HEK293T (cell line): ENCODE data around the gene CNST.

Experiments
- CTCF ChIA-PET: fragments of 350-600 bp; formaldehyde crosslinking; extraction: SDS; loops from one replicate; lab custom pipeline; 2021; ENCODE audit warnings: antibody characterized with exemption, inconsistent platforms; lab: Yijun Ruan, JAX
- POLR2A ChIA-PET: fragments of 350-600 bp; formaldehyde crosslinking; extraction: SDS; loops from one replicate; lab custom pipeline; 2020; ENCODE audit warnings: antibody characterized with exemption, inconsistent platforms; lab: Yijun Ruan, JAX
- DNase-seq: peaks from one replicate; pipeline ENCODE4 v3.0.0; 2012; ENCODE audit warnings: mixed read lengths; ENCODE audit errors: extremely low spot score
- ARNT ChIP-seq: fragments of 450-650 bp; IDR thresholded peaks from 2 replicates; pipeline ENCODE4 v1.6.1; 2017; ENCODE audit warnings: mild to moderate bottlenecking
- BHLHE40 ChIP-seq: fragments of 450-650 bp; IDR thresholded peaks from 2 replicates; pipeline ENCODE4 v1.6.1; 2016; ENCODE audit warnings: mild to moderate bottlenecking, moderate library complexity, borderline replicate concordance
- CTBP1 ChIP-seq: fragments of 450-650 bp; IDR thresholded peaks from 2 replicates; pipeline ENCODE4 v1.6.1; 2016; ENCODE audit warnings: borderline replicate concordance
- ELF4 ChIP-seq: fragments of 450-650 bp; IDR thresholded peaks from 2 replicates; pipeline ENCODE4 v1.6.1; 2017; ENCODE audit warnings: antibody characterized with exemption
- FOXA1 ChIP-seq: fragments of 450-650 bp; IDR thresholded peaks from 2 replicates; pipeline ENCODE4 v1.6.1; 2016; ENCODE audit warnings: mild to moderate bottlenecking
- FOXK2 ChIP-seq: fragments of 450-650 bp; IDR thresholded peaks from 2 replicates; pipeline ENCODE4 v1.6.1; 2016; ENCODE audit warnings: mild to moderate bottlenecking
- FOXM1 ChIP-seq: fragments of 450-650 bp; IDR thresholded peaks from 2 replicates; pipeline ENCODE4 v1.6.1; 2017; ENCODE audit warnings: mild to moderate bottlenecking, borderline replicate concordance
- HDGF ChIP-seq: fragments of 450-650 bp; IDR thresholded peaks from 2 replicates; pipeline ENCODE4 v1.6.1; 2017; ENCODE audit warnings: antibody characterized with exemption, borderline replicate concordance
- L3MBTL2 ChIP-seq: fragments of 450-650 bp; conservative IDR thresholded peaks from 2 replicates; pipeline ENCODE4 v1.6.1; 2016; ENCODE audit warnings: mild to moderate bottlenecking
- LEF1 ChIP-seq: fragments of 450-650 bp; IDR thresholded peaks from 2 replicates; pipeline ENCODE4 v1.6.1; 2017; ENCODE audit warnings: mild to moderate bottlenecking, borderline replicate concordance
- NFRKB ChIP-seq: fragments of 450-650 bp; IDR thresholded peaks from 2 replicates; pipeline ENCODE4 v1.6.1; 2016; ENCODE audit warnings: mild to moderate bottlenecking, moderate library complexity
- PKNOX1 ChIP-seq: fragments of 450-650 bp; IDR thresholded peaks from 2 replicates; pipeline ENCODE4 v1.6.1; 2016
- SP1 ChIP-seq: fragments of 450-650 bp; IDR thresholded peaks from 2 replicates; pipeline ENCODE4 v1.6.1; 2017
- SUZ12 ChIP-seq: fragments of 450-650 bp; IDR thresholded peaks from 2 replicates; pipeline ENCODE4 v1.6.1; 2016; ENCODE audit warnings: mild to moderate bottlenecking
- TARDBP ChIP-seq: fragments of 450-650 bp; IDR thresholded peaks from 2 replicates; pipeline ENCODE4 v1.6.1; 2016
- ZNF384 ChIP-seq: fragments of 450-650 bp; IDR thresholded peaks from 2 replicates; pipeline ENCODE4 v1.6.1; 2016

Gene CNST

GRCh38 chr1:246651012-246651695 is 84.9 kb downstream of the CNST start:
- ChIA-PET POLR2A (no interaction called here), CTCF (no interaction called here)
- no peak for TF ChIP-seq L3MBTL2
- no peak for TF ChIP-seq ELF4

GRCh38 chr1:246658567-246658966 is 92.3 kb downstream of the CNST start:
- TF ChIP-seq L3MBTL2 (no peak), NFRKB (no peak), BHLHE40 (no peak), ELF4 (no peak), TARDBP (no peak), FOXA1 (no peak), PKNOX1 (no peak)
- POLR2A ChIA-PET = no interaction called here
- no peak for DNase-seq
- CTCF ChIA-PET = no interaction called here

More at GRCh38 chr1:246651012-246651695, 84.9 kb downstream of the CNST start:
- no peak for DNase-seq

- DNase-seq = no peak
- ChIA-PET POLR2A (no interaction called here), CTCF (no interaction called here)
- TF ChIP-seq FOXM1 (no peak), CTBP1 (no peak), FOXA1 (no peak), SUZ12 (no peak), NFRKB (no peak), ARNT (no peak), PKNOX1 (no peak), HDGF (no peak), SP1 (no peak), L3MBTL2 (no peak), ELF4 (no peak), TARDBP (no peak), BHLHE40 (no peak), LEF1 (no peak), FOXK2 (no peak), ZNF384 (no peak)
Measured at GRCh38 chr1:246659594-246660140, 93.4 kb downstream of the CNST start.

- TF ChIP-seq L3MBTL2 = no peak
- TF ChIP-seq BHLHE40 = no peak
- no peak for TF ChIP-seq ARNT
- TF ChIP-seq TARDBP = no peak
- no peak for TF ChIP-seq FOXK2
- no peak for TF ChIP-seq PKNOX1
- TF ChIP-seq HDGF = no peak
- TF ChIP-seq NFRKB = no peak
- TF ChIP-seq SUZ12 = no peak
- TF ChIP-seq FOXA1 = no peak
- TF ChIP-seq LEF1 = no peak
- no peak for TF ChIP-seq ZNF384
- DNase-seq = no peak
- POLR2A ChIA-PET = no interaction called here
- CTCF ChIA-PET = no interaction called here
Measured at GRCh38 chr1:246661451-246661850, 95.2 kb downstream of the CNST start.

GRCh38 chr1:246667773-246668172 is 101.5 kb downstream of the CNST start:
- DNase-seq = no peak
- POLR2A ChIA-PET = no interaction called here
- CTCF ChIA-PET = no interaction called here
- TF ChIP-seq PKNOX1 (no peak), SP1 (no peak), CTBP1 (no peak), TARDBP (no peak), ELF4 (no peak), FOXM1 (no peak), FOXA1 (no peak), ZNF384 (no peak), L3MBTL2 (no peak), LEF1 (no peak), SUZ12 (no peak)

- CTCF ChIA-PET = no interaction called here
- DNase-seq = no peak
- TF ChIP-seq TARDBP (no peak), SUZ12 (no peak)
- POLR2A ChIA-PET = no interaction called here
Measured at GRCh38 chr1:246669659-246670058, 103.4 kb downstream of the CNST start.
